ENCODE measurements around the gene MTFMT.

- TF ChIP-seq POLR2A (IDR thresholded peaks at IDR 0.05), result no peak
- TF ChIP-seq, protein P1, sequence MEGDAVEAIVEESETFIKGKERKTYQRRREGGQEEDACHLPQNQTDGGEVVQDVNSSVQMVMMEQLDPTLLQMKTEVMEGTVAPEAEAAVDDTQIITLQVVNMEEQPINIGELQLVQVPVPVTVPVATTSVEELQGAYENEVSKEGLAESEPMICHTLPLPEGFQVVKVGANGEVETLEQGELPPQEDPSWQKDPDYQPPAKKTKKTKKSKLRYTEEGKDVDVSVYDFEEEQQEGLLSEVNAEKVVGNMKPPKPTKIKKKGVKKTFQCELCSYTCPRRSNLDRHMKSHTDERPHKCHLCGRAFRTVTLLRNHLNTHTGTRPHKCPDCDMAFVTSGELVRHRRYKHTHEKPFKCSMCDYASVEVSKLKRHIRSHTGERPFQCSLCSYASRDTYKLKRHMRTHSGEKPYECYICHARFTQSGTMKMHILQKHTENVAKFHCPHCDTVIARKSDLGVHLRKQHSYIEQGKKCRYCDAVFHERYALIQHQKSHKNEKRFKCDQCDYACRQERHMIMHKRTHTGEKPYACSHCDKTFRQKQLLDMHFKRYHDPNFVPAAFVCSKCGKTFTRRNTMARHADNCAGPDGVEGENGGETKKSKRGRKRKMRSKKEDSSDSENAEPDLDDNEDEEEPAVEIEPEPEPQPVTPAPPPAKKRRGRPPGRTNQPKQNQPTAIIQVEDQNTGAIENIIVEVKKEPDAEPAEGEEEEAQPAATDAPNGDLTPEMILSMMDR (IDR thresholded peaks at IDR 0.05), result no peak
- TF ChIP-seq EP300 (IDR thresholded peaks at IDR 0.05), result no peak
Observed at GRCh38 chr15:65048241-65048640, 18.8 kb upstream of the MTFMT start.

Measured in ovary (tissue), 3 donors.